HEK293T (cell line): Measurements from ENCODE around the gene ZC3H12A.

ENCODE experiments used
- CTCF ChIA-PET: fragments of 350-600 bp; formaldehyde crosslinking; extraction: SDS; loops from one replicate; lab custom pipeline; 2021; ENCODE audit warnings: antibody characterized with exemption, inconsistent platforms; lab: Yijun Ruan, JAX
- POLR2A ChIA-PET: fragments of 350-600 bp; formaldehyde crosslinking; extraction: SDS; loops from one replicate; lab custom pipeline; 2020; ENCODE audit warnings: antibody characterized with exemption, inconsistent platforms; lab: Yijun Ruan, JAX
- DNase-seq: peaks from one replicate; pipeline ENCODE4 v3.0.0; 2012; ENCODE audit warnings: mixed read lengths; ENCODE audit errors: extremely low spot score
- ARNT ChIP-seq: fragments of 450-650 bp; IDR thresholded peaks from 2 replicates; pipeline ENCODE4 v1.6.1; 2017; ENCODE audit warnings: mild to moderate bottlenecking
- BHLHE40 ChIP-seq: fragments of 450-650 bp; IDR thresholded peaks from 2 replicates; pipeline ENCODE4 v1.6.1; 2016; ENCODE audit warnings: mild to moderate bottlenecking, moderate library complexity, borderline replicate concordance
- CTBP1 ChIP-seq: fragments of 450-650 bp; IDR thresholded peaks from 2 replicates; pipeline ENCODE4 v1.6.1; 2016; ENCODE audit warnings: borderline replicate concordance
- ELF4 ChIP-seq: fragments of 450-650 bp; IDR thresholded peaks from 2 replicates; pipeline ENCODE4 v1.6.1; 2017; ENCODE audit warnings: antibody characterized with exemption
- FOXA1 ChIP-seq: fragments of 450-650 bp; IDR thresholded peaks from 2 replicates; pipeline ENCODE4 v1.6.1; 2016; ENCODE audit warnings: mild to moderate bottlenecking
- FOXK2 ChIP-seq: fragments of 450-650 bp; IDR thresholded peaks from 2 replicates; pipeline ENCODE4 v1.6.1; 2016; ENCODE audit warnings: mild to moderate bottlenecking
- FOXM1 ChIP-seq: fragments of 450-650 bp; IDR thresholded peaks from 2 replicates; pipeline ENCODE4 v1.6.1; 2017; ENCODE audit warnings: mild to moderate bottlenecking, borderline replicate concordance
- HDGF ChIP-seq: fragments of 450-650 bp; IDR thresholded peaks from 2 replicates; pipeline ENCODE4 v1.6.1; 2017; ENCODE audit warnings: antibody characterized with exemption, borderline replicate concordance
- L3MBTL2 ChIP-seq: fragments of 450-650 bp; conservative IDR thresholded peaks from 2 replicates; pipeline ENCODE4 v1.6.1; 2016; ENCODE audit warnings: mild to moderate bottlenecking
- LEF1 ChIP-seq: fragments of 450-650 bp; IDR thresholded peaks from 2 replicates; pipeline ENCODE4 v1.6.1; 2017; ENCODE audit warnings: mild to moderate bottlenecking, borderline replicate concordance
- NFRKB ChIP-seq: fragments of 450-650 bp; IDR thresholded peaks from 2 replicates; pipeline ENCODE4 v1.6.1; 2016; ENCODE audit warnings: mild to moderate bottlenecking, moderate library complexity
- SP1 ChIP-seq: fragments of 450-650 bp; IDR thresholded peaks from 2 replicates; pipeline ENCODE4 v1.6.1; 2017
- SUZ12 ChIP-seq: fragments of 450-650 bp; IDR thresholded peaks from 2 replicates; pipeline ENCODE4 v1.6.1; 2016; ENCODE audit warnings: mild to moderate bottlenecking
- TARDBP ChIP-seq: fragments of 450-650 bp; IDR thresholded peaks from 2 replicates; pipeline ENCODE4 v1.6.1; 2016
- ZNF384 ChIP-seq: fragments of 450-650 bp; IDR thresholded peaks from 2 replicates; pipeline ENCODE4 v1.6.1; 2016
- TF ChIP-seq, protein P1 (sequence below): fragments of 450-650 bp; IDR thresholded peaks from 2 replicates; pipeline ENCODE4 v1.6.1; 2016

ZC3H12A gene

DNA sequence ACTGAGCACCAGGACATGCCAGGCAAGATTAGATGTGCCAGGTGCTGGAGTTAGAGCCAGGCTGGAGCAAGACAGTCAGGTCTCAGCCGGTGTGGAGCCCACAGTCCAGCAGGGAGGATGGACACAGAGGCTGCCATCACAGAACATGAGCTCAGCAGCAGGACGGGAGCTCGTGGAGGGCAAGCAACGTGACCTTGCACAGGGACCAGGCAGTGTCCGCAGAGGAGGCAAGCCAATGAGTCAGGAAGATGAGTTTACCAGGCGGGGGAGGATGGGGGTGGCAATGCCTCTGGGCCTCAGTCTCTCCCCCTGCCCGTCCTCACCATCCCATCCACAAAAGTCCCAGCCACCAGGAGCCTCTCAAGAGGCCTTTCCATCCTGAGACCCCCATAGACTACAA, 20.7 kb upstream of the ZC3H12A start:
- ChIA-PET POLR2A (no interaction called here), CTCF (interaction anchor here (3.3 kb wide), 1 partner anchor 34 kb away, joined by 22 read pairs; no protein-coding TSS in a partner anchor)
- TF ChIP-seq SUZ12: no peak
- no peak for TF ChIP-seq FOXM1
- no peak for TF ChIP-seq ZNF384
- TF ChIP-seq CTBP1: no peak
- TF ChIP-seq L3MBTL2: no peak
- TF ChIP-seq FOXK2: no peak
- TF ChIP-seq HDGF: no peak
- no peak for TF ChIP-seq BHLHE40
- TF ChIP-seq, protein P1, sequence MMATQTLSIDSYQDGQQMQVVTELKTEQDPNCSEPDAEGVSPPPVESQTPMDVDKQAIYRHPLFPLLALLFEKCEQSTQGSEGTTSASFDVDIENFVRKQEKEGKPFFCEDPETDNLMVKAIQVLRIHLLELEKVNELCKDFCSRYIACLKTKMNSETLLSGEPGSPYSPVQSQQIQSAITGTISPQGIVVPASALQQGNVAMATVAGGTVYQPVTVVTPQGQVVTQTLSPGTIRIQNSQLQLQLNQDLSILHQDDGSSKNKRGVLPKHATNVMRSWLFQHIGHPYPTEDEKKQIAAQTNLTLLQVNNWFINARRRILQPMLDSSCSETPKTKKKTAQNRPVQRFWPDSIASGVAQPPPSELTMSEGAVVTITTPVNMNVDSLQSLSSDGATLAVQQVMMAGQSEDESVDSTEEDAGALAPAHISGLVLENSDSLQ: no peak
- TF ChIP-seq LEF1: no peak
- TF ChIP-seq ELF4: no peak
- TF ChIP-seq ARNT: no peak
- TF ChIP-seq TARDBP: no peak
- no peak for TF ChIP-seq FOXA1
- DNase-seq: no peak

DNA sequence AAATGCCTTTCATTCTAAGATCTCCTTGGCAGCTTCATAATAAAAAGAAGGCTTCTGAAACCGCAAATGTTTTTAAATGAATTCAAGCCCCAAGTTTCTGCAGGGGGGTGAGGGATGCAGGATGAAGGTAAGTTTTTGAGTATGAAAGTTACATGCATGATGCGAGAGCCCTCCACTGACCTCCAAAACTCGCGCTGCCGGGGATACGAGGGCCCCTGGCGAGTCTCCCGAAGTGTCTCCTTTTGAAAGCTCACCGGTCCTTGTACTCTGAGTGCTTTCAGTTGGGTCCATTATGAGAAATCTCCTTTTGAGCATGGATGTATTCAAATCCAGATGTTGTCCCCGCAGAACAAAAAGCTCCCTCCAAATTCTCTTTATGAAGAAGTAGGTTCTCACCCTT, 18.9 kb upstream of the ZC3H12A start:
- no peak for TF ChIP-seq CTBP1
- TF ChIP-seq, protein P1: no peak
- ChIA-PET POLR2A (no interaction called here), CTCF (interaction anchor here (1.2 to 3.3 kb wide), 3 partner anchors 10 to 32 kb away, joined by 3 to 22 read pairs (median 4); no protein-coding TSS in a partner anchor)
- DNase-seq: no peak

DNA sequence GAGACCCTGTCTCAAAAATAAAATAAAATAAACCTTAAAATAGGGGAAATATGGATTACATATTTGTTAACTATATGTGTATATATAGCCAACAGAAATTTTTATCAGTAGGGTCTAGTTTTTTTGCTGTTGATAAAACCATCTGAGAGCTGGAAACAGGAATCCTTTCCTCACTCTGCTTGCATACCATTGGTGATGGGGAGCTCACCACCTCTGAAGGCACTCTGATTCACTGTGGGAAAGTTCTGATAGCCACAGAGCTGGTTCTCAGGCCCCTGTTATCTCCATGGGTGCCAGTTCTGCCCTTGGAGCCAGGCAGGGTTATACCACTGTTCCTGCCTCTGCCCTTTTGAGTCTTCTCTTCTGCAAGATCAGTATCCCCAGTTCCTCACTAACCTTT, 17.8 kb upstream of the ZC3H12A start:
- CTCF ChIA-PET: interaction anchor here (1.5 to 3.3 kb wide), 2 partner anchors 16 to 31 kb away, joined by 4 to 22 read pairs; no protein-coding TSS in a partner anchor
- POLR2A ChIA-PET: interaction anchor here (1.6 kb wide), 1 partner anchor 18 kb away, joined by 3 read pairs; the partner anchor contains the start of gene ZC3H12A
- no peak for TF ChIP-seq FOXK2
- no peak for TF ChIP-seq LEF1
- TF ChIP-seq ARNT: no peak
- TF ChIP-seq, protein P1: no peak
- TF ChIP-seq BHLHE40: no peak
- no peak for TF ChIP-seq L3MBTL2
- no peak for TF ChIP-seq SUZ12
- TF ChIP-seq SP1: no peak
- no peak for TF ChIP-seq FOXA1
- TF ChIP-seq ELF4: no peak
- no peak for TF ChIP-seq FOXM1

DNA sequence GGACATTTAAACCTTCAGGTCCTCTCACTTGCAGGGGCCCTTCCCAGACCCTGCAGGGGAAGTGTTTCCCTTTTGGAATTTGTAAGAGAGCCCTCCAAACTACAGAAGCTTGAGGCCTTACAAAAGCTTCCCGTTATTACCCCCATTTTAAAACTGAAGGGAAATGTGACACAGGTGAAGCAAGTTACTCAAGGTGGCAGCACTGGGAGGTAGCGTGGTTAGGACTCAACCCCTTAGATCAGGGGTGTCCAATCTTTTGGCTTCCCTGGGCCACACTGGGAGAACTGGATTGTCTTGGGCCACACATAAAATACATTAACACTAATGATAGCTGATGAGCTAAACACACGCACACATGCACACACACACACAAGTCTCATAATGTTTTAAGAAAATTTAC, 15.8 kb upstream of the ZC3H12A start:
- TF ChIP-seq ELF4 (no peak), SP1 (no peak)
- TF ChIP-seq, protein P1: no peak
- ChIA-PET POLR2A (no interaction called here), CTCF (interaction anchor here (3.0 kb wide), 1 partner anchor 29 kb away, joined by 11 read pairs; no protein-coding TSS in a partner anchor)
- DNase-seq: no peak

More for the DNA sequence above, 17.8 kb upstream of the ZC3H12A start:
- no peak for DNase-seq

DNA sequence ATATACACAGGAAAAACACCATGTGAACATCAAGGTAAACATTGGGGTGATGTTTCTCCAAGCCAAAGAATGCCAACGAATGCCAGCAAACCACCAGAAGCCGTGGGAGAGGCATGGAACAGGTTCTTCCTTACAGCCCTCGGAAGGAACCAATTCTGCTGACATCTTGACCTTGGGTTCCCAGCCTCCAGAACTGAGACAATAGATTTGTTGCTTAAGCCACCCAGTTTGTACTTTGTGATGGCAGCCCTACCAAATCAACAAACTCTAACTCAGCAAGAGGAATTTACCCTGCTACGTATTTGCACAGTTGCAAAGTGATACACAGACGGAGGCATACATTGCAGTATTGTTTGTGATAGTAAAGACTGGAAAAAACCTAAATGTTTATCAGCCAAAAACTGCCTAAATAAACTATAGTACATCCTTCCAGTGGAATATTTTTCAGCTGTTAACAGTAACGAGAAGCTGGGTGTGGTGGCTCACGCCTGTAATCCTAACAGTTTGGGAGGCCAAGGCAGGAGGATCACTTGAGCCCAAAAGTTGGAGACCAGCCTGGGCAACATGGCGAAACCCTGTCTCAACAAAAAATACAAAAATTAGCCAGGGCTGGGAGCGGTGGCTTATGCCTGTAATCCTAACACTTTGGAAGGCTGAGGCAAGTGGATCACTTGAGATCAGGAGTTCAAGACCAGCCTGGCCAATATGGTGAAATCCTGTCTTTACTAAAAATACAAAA, 12.5 kb upstream of the ZC3H12A start:
- no peak for DNase-seq
- ChIA-PET CTCF (no interaction called here), POLR2A (interaction anchor here (0.6 to 1.0 kb wide), 2 partner anchors 13 to 22 kb away, joined by 3 read pairs; no protein-coding TSS in a partner anchor)
- TF ChIP-seq ELF4 (no peak), NFRKB (no peak), LEF1 (no peak)

DNA sequence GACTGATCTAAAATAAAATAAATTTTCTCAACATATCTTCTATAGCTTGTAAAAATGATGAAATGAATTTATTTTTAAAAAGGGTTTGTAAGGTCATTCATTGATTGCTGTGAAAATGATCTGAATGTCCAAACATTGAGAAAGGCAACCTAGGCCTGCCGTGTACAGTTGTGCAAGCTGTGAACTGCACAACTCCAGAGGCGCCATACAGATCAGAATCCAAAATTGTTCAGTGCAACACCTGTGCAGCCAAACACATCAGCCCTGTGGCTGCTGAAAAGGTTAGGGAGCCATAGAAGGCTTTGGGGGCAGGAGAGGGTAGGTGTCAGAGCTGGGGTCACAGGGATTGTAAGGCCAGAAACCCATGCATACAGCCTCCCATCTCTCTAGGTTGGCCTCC, 9.9 kb upstream of the ZC3H12A start:
- CTCF ChIA-PET: no interaction called here
- POLR2A ChIA-PET: interaction anchor here (1.3 kb wide), 1 partner anchor 10 kb away, joined by 4 read pairs; the partner anchor contains the start of gene ZC3H12A
- TF ChIP-seq FOXM1: no peak
- no peak for TF ChIP-seq ZNF384
- no peak for TF ChIP-seq FOXK2
- TF ChIP-seq SUZ12: no peak
- no peak for TF ChIP-seq LEF1
- no peak for TF ChIP-seq CTBP1
- no peak for TF ChIP-seq ARNT
- TF ChIP-seq HDGF: no peak
- no peak for TF ChIP-seq BHLHE40
- TF ChIP-seq, protein P1: no peak
- no peak for TF ChIP-seq ELF4
- no peak for DNase-seq
